ENCODE measurements around the gene FZD10.

DNA sequence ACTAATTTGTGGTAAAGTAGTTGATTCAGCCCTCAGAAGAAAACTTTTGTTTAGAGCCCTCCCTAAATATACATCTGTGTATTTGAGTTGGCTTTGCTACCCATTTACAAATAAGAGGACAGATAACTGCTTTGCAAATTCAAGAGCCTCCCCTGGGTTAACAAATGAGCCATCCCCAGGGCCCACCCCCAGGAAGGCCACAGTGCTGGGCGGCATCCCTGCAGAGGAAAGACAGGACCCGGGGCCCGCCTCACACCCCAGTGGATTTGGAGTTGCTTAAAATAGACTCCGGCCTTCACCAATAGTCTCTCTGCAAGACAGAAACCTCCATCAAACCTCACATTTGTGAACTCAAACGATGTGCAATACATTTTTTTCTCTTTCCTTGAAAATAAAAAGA lies 2.7 kb downstream of the FZD10 start:
- TF ChIP-seq, protein P1, sequence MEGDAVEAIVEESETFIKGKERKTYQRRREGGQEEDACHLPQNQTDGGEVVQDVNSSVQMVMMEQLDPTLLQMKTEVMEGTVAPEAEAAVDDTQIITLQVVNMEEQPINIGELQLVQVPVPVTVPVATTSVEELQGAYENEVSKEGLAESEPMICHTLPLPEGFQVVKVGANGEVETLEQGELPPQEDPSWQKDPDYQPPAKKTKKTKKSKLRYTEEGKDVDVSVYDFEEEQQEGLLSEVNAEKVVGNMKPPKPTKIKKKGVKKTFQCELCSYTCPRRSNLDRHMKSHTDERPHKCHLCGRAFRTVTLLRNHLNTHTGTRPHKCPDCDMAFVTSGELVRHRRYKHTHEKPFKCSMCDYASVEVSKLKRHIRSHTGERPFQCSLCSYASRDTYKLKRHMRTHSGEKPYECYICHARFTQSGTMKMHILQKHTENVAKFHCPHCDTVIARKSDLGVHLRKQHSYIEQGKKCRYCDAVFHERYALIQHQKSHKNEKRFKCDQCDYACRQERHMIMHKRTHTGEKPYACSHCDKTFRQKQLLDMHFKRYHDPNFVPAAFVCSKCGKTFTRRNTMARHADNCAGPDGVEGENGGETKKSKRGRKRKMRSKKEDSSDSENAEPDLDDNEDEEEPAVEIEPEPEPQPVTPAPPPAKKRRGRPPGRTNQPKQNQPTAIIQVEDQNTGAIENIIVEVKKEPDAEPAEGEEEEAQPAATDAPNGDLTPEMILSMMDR (IDR thresholded peaks at IDR 0.05), result no peak
- TF ChIP-seq TCF7L2 (IDR thresholded peaks at IDR 0.05; ENCODE audit: low read depth, low read length) (no peak), POLR2AphosphoS5 (IDR thresholded peaks at IDR 0.05; ENCODE audit: low read depth, low read length) (no peak)
